GM18867 (cell line): ENCODE measurements around the gene RNF224.
A peak's percentile ranks its signal among the peaks of the same experiment; 100 is the strongest.

Source experiments
- ATAC-seq: cut with Tn5 transposase; IDR thresholded peaks from one replicate; pipeline ENCODE4 v1.9.1; 2021; ENCODE audit warnings: mild to moderate bottlenecking, moderate library complexity; ENCODE audit not compliant: unreplicated experiment

RNF224 gene

DNA sequence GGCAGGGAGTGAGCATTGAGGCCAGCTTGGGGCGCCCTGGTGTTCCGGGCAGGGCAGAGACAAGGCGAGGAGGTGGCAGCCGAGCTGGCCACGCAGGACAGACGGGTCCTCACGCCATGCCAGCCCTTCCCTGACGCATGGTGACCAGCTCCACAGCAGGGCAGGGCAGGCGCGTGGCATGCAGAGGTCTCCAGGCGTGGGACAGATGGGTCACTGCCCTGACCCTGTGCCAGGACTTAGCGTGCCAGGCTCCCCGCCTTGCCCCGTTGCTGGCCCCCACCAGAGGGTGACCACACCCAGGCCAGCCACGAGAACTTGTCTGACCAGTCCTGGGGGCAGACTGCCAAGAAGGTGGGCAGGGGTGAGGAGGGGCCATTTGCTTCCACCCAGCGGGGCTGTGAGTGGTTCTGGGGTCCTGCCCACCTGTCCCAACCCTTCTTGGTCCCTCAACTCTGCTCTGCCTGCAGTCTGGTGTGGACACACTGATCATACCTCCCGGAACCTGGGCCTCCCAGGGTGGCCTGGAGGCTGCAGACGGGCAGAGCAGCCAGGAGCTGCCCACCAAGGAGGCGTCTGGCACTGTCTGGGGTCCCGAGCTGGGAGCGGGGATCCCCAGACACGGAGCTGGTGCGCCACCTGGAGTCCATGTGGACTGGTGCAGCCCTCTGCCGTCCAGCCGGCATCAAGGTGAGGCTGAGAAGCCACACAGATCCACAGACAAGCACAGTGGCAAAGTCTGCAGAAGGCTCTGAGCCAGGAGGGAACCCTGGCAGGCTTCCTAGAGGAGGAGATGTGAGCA is at the start of gene RNF224:
Gene RNF224, plus strand, starts transcription at position 449 of the 799 bp plus-strand sequence. CDS start 834 bp downstream, outside the sequence.
- ATAC-seq = no peak

- ATAC-seq = no peak
Observed at GRCh38 chr9:137178201-137178938, 48.9 kb upstream of the RNF224 start.

GRCh38 chr9:137178939-137179630 is 48.2 kb upstream of the RNF224 start:
- no peak for ATAC-seq

- no peak for ATAC-seq
Observed at GRCh38 chr9:137179761-137180160, 47.5 kb upstream of the RNF224 start.

- no peak for ATAC-seq
Observed at GRCh38 chr9:137180491-137180890, 46.8 kb upstream of the RNF224 start.

GRCh38 chr9:137181680-137182079 is 45.6 kb upstream of the RNF224 start:
- ATAC-seq = no peak

- no peak for ATAC-seq
Observed at GRCh38 chr9:137182836-137183235, 44.5 kb upstream of the RNF224 start.

GRCh38 chr9:137183980-137184595 is 43.2 kb upstream of the RNF224 start:
- ATAC-seq = no peak

DNA sequence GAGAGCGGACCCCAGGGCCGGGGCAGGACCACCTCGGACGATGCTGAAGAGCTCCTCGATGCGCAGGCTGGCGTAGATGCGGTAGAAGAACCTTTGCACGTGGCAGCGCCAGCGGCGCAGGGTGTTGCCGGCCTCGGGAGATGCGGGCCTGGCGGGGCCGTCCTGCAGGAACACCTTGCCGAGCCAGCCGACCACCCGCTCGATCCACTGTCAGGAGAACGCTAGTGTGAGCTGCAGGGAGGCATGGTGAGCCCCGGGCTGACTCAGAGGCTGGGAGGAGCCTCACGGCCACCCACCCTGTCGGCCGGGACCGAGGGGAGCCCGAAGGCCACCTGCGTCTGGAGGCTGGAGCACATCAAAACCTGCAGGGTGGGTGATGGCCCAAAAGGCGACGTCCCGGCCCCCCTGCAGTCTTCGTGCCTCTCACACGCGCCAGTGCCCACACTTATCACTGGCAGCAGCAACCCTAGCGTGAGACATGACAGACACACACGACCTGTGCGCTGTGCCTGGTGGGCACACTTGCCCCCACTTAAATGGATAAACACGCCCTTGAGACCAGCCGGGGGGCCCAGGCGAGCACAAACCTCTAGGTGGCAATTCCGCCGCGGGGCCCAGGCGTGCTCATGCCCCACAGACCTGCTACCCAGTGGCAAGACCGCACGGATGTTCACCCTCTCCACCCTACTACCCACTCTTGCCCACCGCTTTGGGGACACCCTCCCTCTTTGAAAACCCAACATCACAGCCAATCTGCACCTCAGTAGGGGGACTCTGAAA is 42.2 kb upstream of the RNF224 start:
- ATAC-seq = no peak

GRCh38 chr9:137185921-137186320 is 41.4 kb upstream of the RNF224 start:
- ATAC-seq = no peak

- ATAC-seq = no peak
Observed at GRCh38 chr9:137186385-137186784, 40.9 kb upstream of the RNF224 start.

DNA sequence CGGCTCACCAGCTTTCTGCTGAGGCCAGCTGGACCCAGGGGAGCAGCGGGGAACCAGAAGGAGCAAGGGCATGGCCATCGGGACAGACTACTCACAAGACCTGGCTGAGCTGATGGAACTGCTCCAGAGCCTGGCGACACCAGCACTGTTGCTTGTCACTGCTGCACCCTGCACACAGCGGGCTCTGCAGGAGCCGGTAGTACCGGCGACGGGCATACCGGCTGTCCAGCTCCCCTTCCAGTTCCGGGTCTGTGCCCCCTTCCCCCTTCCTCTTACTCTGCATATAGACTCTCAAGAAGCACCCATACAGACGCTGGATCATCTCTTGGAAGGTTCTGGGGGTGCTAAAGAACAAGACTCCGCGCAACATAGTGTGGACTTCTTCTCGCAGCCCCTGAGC is 39.9 kb upstream of the RNF224 start:
- no peak for ATAC-seq

GRCh38 chr9:137188086-137188489 is 39.2 kb upstream of the RNF224 start:
- no peak for ATAC-seq

GRCh38 chr9:137188490-137189296 is 38.6 kb upstream of the RNF224 start, which contains the start of the genes ANAPC2 and SSNA1:
ANAPC2 (minus strand) TSS chr9:137188560; CDS start chr9:137188532, 28 bp downstream.
SSNA1 (plus strand) TSS chr9:137188676; CDS start chr9:137188727, 51 bp downstream.
- ATAC-seq = peak; percentile 79

GRCh38 chr9:137189297-137190295 is 37.7 kb upstream of the RNF224 start:
- ATAC-seq = no peak

- no peak for ATAC-seq
Observed at GRCh38 chr9:137190315-137190856, 36.9 kb upstream of the RNF224 start.

- ATAC-seq = no peak
Observed at GRCh38 chr9:137191245-137191644, 36.1 kb upstream of the RNF224 start.
